ENCODE results near the gene CDA.
A peak's percentile ranks its signal among the peaks of the same experiment; 100 is the strongest.

CDA gene

DNA sequence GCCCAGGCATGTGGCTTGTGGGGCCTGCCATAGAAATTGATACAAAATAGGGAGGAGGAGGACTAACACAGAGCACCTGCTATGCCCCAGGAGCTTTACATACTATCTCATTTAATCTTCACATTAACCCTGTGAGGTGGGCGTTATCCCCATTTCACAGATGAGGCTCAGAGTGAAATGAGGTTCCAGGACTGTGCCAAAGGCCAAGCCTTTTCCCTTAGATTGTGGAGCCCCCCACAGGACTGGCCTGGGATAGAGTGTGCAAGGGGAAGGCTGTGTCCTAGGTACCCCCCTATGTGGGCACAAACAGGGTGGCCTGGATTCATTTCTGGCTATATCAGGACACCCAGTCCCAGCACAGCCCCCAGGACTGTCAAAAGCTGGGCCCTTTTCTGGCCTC lies 74.5 kb downstream of the CDA start:
- no peak for DNase-seq (ENCODE audit: extremely low read depth, low read depth)
- TF ChIP-seq CTCF (IDR thresholded peaks at IDR 0.05; ENCODE audit: low read depth, low read length, missing control alignments), result no peak
- no peak overlapping the region for H3K4me3 ChIP-seq (replicated peaks; ENCODE audit: low read depth, low read length)

GRCh38 chr1:20663969-20664715 lies 75.2 kb downstream of the CDA start:
- TF ChIP-seq CTCF (IDR thresholded peaks at IDR 0.05; ENCODE audit: low read depth, low read length, missing control alignments), result no peak
- H3K4me3 ChIP-seq (replicated peaks; ENCODE audit: low read depth, low read length), result no peak overlapping the region
- DNase-seq (ENCODE audit: extremely low read depth, low read depth), result no peak

DNA sequence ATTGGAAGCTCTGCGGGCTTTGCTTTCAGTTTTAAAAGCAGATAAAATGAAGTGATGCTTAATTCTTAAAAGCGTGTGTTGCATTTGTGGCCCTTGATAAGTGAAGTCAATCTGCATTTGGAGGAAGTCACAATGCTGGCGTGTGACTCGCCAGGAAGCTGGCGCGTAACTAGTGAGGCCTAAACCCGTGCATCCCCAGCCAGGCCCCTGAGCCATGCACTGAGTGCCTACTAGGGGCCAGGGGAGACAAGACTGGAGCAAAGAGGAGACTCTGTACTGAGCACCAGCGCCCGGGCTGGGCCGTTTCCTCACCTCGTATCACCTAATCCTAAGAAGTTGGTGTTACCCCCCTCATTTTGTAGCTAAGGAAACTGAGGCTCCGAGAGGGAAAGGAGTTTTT lies 76.8 kb downstream of the CDA start:
- no peak for TF ChIP-seq CTCF (IDR thresholded peaks at IDR 0.05; ENCODE audit: low read depth, low read length, missing control alignments)
- no peak for DNase-seq (ENCODE audit: extremely low read depth, low read depth)
- no peak overlapping the region for H3K4me3 ChIP-seq (replicated peaks; ENCODE audit: low read depth, low read length)

DNA sequence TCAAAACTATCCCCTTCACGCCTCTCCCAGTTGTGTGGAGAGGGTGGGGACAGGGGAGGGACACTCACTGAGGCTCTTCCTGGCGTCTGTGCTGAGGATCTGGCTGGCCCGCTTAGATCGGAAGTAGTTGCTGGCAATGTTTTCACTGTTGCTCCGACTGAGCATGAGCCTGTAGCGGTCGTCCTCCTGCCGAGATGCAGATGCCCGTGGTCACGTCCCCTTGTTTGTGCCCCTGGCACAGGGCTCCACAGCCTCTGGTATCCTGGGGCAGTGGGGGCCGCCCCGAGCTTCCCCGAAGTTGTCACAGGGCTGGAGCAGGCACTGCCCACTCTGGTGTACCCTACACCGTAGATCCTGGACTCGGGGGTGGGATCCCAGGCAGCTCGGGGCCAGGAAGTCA lies 77.2 kb downstream of the CDA start:
- TF ChIP-seq CTCF (IDR thresholded peaks at IDR 0.05; ENCODE audit: low read depth, low read length, missing control alignments), result no peak
- no peak overlapping the region for H3K4me3 ChIP-seq (replicated peaks; ENCODE audit: low read depth, low read length)

DNA sequence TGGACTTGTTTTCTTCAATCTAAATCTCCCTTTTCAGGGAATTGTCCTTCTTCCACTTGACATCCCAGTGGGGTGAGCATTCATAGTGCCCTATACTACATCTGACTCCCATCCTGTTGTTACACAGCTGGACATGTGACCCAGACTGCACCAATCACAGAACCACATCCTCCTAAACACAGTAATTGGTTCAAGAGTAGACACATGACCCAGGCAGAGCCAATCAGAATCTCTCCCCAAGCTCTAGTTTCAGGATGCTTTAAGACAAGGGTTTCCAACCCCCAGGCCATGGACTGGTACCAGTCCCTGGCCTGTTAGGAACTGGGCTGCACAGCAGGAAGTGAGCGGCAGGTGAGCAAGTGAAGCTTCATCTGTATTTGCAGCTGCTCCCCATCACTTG lies 77.9 kb downstream of the CDA start:
- no peak overlapping the region for H3K4me3 ChIP-seq (replicated peaks; ENCODE audit: low read depth, low read length)
- TF ChIP-seq CTCF (IDR thresholded peaks at IDR 0.05; ENCODE audit: low read depth, low read length, missing control alignments), result no peak
- peak; percentile 16 for DNase-seq (ENCODE audit: extremely low read depth, low read depth)

More for the DNA sequence above, 77.2 kb downstream of the CDA start:
- no peak for DNase-seq (ENCODE audit: extremely low read depth, low read depth)

Measured in HFF-Myc (cell line).